ENCODE measurements around the gene PIP5K1C.

PIP5K1C gene

GRCh38 chr19:3700242-3701032 is at the start of gene PIP5K1C:
TSS of gene PIP5K1C (minus strand) at chr19:3700468. CDS start at chr19:3700390, 78 bp downstream.
- DNase-seq: peak; percentile 92

GRCh38 chr19:3748965-3749364 is 48.7 kb upstream of the PIP5K1C start:
- DNase-seq: no peak

GRCh38 chr19:3746371-3747056 is 46.2 kb upstream of the PIP5K1C start:
- no peak for DNase-seq

GRCh38 chr19:3745363-3746045 is 45.2 kb upstream of the PIP5K1C start:
- DNase-seq: no peak

GRCh38 chr19:3743486-3743885 is 43.2 kb upstream of the PIP5K1C start:
- no peak for DNase-seq

GRCh38 chr19:3740431-3740830 is 40.2 kb upstream of the PIP5K1C start:
- DNase-seq: no peak

- no peak for DNase-seq
These were observed 38.4 kb upstream of the PIP5K1C start for GRCh38 chr19:3738477-3739220.

GRCh38 chr19:3737487-3738205 is 37.4 kb upstream of the PIP5K1C start:
- DNase-seq: no peak

- no peak for DNase-seq
These were observed 35.9 kb upstream of the PIP5K1C start for GRCh38 chr19:3736106-3736724.

GRCh38 chr19:3734310-3734600 is 34.0 kb upstream of the PIP5K1C start:
- no peak for DNase-seq

- no peak for DNase-seq
These were observed 33.5 kb upstream of the PIP5K1C start for GRCh38 chr19:3733549-3734309.

- no peak for DNase-seq
These were observed 31.8 kb upstream of the PIP5K1C start for GRCh38 chr19:3732108-3732507.

- DNase-seq: no peak
These were observed 30.2 kb upstream of the PIP5K1C start for GRCh38 chr19:3730457-3730958.

GRCh38 chr19:3725640-3726310 is 25.5 kb upstream of the PIP5K1C start:
- no peak for DNase-seq

- DNase-seq: no peak
These were observed 24.9 kb upstream of the PIP5K1C start for GRCh38 chr19:3725121-3725520.

- no peak for DNase-seq
These were observed 23.6 kb upstream of the PIP5K1C start for GRCh38 chr19:3723883-3724282.

- no peak for DNase-seq
These were observed 22.8 kb upstream of the PIP5K1C start for GRCh38 chr19:3723110-3723488.

- no peak for DNase-seq
These were observed 22.3 kb upstream of the PIP5K1C start for GRCh38 chr19:3722443-3723109.

GRCh38 chr19:3721887-3722442 is 21.7 kb upstream of the PIP5K1C start:
- DNase-seq: no peak
